ENCODE data around the gene PAK5.

DNA sequence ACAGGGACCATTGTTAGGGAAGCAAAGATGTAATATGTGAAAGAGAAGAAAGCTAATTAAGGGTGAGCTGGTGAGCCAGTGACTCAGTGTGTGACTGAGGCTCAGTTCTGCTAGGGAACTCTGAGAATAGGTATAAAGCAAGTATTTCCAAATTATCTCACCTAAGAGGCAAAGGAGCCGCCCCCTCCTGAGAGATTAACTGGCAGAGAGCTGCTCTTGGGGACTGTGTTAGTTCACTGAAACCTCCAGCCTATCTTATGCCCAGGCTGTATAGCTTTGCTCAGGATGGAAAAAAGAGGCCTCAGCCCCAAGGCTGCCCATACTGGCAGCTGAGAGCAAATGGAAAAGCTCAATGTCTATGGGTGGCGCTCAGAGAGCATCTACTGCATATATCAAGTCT lies 152.0 kb downstream of the PAK5 start:
- TF ChIP-seq, protein P1, sequence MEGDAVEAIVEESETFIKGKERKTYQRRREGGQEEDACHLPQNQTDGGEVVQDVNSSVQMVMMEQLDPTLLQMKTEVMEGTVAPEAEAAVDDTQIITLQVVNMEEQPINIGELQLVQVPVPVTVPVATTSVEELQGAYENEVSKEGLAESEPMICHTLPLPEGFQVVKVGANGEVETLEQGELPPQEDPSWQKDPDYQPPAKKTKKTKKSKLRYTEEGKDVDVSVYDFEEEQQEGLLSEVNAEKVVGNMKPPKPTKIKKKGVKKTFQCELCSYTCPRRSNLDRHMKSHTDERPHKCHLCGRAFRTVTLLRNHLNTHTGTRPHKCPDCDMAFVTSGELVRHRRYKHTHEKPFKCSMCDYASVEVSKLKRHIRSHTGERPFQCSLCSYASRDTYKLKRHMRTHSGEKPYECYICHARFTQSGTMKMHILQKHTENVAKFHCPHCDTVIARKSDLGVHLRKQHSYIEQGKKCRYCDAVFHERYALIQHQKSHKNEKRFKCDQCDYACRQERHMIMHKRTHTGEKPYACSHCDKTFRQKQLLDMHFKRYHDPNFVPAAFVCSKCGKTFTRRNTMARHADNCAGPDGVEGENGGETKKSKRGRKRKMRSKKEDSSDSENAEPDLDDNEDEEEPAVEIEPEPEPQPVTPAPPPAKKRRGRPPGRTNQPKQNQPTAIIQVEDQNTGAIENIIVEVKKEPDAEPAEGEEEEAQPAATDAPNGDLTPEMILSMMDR (IDR thresholded peaks at IDR 0.05), result no peak
- TF ChIP-seq EZH2 (IDR thresholded peaks at IDR 0.05; ENCODE audit: borderline replicate concordance, insufficient read depth, low read depth, low read length, poor library complexity, severe bottlenecking), result no peak

Measured in B cell (primary cell).